GM21528 (cell line): ENCODE data around the gene FLT1.

ENCODE experiments used
- ATAC-seq: cut with Tn5 transposase; IDR thresholded peaks from one replicate; pipeline ENCODE4 v1.9.1; 2021; ENCODE audit warnings: mild to moderate bottlenecking, moderate library complexity; ENCODE audit not compliant: unreplicated experiment, low FRiP score

Gene FLT1

DNA sequence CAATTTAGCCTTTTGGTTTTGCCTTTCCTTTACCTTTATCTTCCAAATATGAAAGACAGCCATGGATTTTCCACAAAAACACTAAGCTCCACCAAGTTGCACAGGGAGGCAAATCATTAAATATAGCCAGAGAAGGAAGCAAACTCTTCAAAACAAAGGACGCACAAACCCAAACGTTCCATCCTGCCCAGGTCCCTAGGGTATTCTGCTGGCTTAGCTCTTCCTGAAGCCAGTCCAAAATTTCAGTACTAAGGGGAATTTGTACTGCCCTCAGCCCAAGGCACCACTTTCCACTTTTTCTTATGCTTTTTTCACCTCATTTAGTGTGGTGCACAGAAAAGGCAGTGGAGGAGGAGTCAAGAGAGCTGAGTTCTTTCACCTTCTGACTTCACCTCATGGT is 169.9 kb downstream of the FLT1 start:
- no peak for ATAC-seq

GRCh38 chr13:28324181-28324789 is 170.6 kb downstream of the FLT1 start:
- peak; percentile 60 for ATAC-seq

GRCh38 chr13:28322256-28322905 is 172.5 kb downstream of the FLT1 start:
- no peak for ATAC-seq

GRCh38 chr13:28321756-28322155 is 173.2 kb downstream of the FLT1 start:
- ATAC-seq, result no peak

DNA sequence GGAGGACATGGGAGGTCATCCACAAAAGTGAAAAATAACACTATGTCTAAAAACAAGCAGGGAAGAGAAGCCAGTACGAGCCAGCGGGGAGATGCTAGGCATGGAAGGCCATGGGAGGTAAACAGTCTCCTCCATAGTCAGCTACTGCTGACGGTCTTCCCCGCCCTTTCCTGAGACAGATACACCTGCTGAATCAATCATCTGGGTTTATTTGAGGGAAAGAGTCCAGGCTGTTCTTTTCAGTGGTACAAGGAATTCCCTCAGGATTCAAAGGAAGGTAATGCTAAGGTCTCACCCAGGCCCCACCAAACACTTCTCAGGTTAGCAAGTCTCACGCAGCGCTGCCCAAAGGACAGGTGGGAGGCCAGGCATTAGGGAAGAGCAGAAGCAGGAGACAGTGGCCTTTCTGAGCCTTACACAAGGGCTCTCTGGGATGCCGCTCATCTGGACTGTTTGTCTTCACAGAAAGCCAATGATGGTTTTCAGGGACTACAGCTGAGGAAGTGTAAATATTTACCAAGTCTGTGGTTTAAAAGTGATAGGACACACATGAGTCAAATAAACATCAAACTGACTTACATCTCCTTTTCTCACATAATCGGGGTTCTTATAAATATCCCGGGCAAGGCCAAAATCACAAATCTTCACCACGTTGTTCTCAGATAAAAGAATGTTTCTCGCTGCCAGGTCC is 173.9 kb downstream of the FLT1 start:
- ATAC-seq, result no peak

GRCh38 chr13:28320209-28320608 is 174.7 kb downstream of the FLT1 start:
- ATAC-seq, result no peak

DNA sequence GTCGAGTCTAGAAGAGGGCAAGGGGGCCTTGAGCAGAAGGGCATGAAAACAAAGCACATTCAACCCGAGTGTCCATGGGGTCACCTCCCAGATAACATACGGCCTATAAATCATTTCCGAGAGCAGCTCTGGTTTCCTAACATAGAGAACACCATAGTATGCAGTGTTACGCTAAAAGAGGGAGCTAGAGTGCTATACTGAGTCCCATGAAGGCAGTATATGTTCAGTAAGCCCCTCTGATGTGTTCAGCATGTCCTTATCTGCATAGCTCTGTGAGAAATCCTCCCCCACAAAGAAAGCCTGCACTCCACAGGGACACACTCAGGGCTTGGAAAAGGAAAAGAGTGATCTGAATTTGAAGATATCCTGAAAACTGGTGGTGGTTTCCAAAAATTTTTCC is 175.4 kb downstream of the FLT1 start:
- no peak for ATAC-seq

- no peak for ATAC-seq
Measured at GRCh38 chr13:28318496-28318895, 176.4 kb downstream of the FLT1 start.

DNA sequence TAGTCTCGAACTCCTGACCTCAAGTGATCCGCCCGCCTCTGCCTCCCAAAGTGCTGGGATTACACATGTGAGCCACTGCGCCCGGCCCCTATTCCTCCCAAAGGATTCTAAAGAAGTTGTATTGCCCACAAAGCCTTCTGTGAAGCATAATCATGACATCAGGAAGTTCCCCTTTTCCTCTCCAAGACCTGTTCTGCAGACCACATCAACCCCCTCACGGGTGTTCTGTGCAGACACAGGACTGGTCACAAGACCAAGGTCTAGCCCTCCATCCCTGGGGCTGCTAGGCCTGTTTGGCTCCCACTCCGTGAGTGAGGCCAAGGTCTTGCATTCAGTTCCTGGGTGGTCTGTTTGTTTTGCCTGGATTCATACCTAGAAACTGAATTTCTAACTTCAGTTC is 178.1 kb downstream of the FLT1 start:
- no peak for ATAC-seq

DNA sequence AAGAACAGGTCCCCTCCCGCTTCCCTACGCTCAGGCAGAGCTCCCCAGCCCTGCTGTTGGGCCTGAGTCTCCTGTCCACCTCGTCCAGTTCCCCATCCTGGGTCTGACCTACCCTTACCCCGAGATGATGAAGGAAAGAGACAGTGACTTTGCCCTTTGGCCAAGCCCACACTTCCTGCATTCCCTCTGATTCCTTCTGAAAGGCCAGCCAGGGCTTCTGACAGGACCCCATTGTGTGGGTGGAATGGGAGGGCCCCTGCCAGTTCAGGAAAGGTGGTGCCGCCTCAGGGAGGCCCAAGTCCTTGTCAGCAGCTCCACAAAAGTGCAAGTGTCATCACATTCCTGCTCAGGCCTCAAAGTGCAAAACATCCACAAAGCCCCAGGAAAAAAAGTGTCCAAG is 178.8 kb downstream of the FLT1 start:
- no peak for ATAC-seq

GRCh38 chr13:28314879-28315278 is 180.0 kb downstream of the FLT1 start:
- no peak for ATAC-seq

- no peak for ATAC-seq
Measured at GRCh38 chr13:28313579-28313978, 181.3 kb downstream of the FLT1 start.

DNA sequence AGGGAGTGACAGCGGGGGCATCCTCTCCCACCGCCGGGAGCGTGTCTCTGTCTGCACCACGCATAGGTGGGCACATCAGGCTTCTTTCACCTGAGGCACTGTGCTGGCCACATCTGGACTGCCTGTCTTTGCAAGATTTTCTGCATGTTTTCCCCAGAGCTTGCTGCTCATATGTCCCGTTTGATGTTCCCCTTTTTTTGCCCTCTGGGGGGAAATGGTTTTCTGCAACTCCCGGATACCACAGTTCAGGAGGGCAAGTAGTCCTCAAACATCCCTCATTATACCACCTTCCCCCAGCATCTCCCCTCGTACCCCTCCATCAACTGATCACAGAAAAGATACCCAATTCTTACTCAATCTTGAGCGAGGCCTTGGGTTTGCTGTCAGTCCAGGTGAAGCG is 188.6 kb downstream of the FLT1 start:
- no peak for ATAC-seq

GRCh38 chr13:28301839-28302238 is 193.1 kb downstream of the FLT1 start:
- no peak for ATAC-seq

GRCh38 chr13:28299916-28300315 is 195.0 kb downstream of the FLT1 start:
- ATAC-seq, result no peak

GRCh38 chr13:28297341-28297740 is 197.6 kb downstream of the FLT1 start:
- ATAC-seq, result no peak

GRCh38 chr13:28286263-28286662 is 208.7 kb downstream of the FLT1 start:
- ATAC-seq, result peak; percentile 74

DNA sequence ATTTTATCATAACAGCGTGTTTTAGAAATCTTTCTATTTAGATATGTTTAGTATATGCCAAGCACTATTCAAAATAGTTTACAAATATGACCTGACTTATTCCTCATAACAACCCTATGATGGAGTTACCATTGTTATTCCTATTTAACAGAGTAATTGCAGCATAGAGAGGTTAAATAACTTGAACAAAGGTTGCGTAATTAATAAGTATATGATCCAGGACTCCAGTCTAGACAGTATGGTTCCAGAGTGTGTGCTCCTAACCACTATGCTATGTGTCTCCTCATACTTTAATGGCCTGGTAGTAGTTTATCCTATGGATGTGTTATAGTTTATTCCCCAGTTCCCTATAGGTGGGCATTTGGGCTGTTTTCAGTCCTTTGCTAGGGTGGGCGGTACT is 211.3 kb downstream of the FLT1 start:
- no peak for ATAC-seq

- ATAC-seq, result no peak
Measured at GRCh38 chr13:28282451-28282850, 212.5 kb downstream of the FLT1 start.

- no peak for ATAC-seq
Measured at GRCh38 chr13:28273919-28274318, 221.0 kb downstream of the FLT1 start.

DNA sequence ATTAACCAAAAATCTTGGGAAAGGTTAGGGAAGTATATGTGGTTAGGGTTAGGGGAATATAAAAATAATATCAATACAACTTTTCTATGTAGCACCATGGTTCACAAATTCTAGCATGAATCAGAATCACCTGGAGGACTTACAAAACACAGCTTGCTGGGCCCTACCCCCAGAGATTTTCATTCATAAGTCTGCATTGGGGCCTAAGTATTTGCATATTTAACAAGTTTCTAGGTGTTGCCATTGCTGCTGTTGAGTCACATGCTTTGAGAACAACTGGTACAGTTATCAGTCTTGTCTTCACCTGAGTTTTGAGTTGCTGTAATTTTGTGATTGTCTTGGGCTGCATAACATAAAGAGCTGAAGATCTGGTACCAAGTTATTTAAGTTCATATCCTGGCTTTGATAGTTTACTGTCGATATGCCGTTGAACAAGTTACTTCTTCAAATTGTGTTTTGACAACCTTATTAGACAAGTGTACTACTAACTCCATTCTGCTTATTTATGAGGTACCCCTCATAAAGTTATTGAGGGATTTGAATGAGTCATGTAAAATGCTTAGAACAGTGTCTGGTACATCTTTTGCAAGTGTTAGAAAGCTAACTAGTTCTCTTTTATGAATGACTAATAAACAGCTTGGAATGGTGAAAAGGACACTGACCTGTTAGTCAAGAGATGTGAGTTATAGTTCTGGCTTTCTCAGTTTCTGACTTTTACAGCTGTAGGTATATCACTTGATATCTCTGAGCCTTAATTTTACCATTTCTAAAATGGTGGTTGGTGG is 223.7 kb downstream of the FLT1 start:
- no peak for ATAC-seq
